Measurements from ENCODE around the gene PPARD. TPM values are rescaled to one million over a fixed set of nuclear protein-coding genes. Genes with fewer than 3 reads are reported as not detected.
A peak's percentile ranks its signal among the peaks of the same experiment; 100 is the strongest.

Gene PPARD
- 10 to 100 TPM in 3 of 4 donors, 1 to 10 TPM in 1; 6.3 to 16.7 (median 12.0) TPM for total RNA-seq

DNA sequence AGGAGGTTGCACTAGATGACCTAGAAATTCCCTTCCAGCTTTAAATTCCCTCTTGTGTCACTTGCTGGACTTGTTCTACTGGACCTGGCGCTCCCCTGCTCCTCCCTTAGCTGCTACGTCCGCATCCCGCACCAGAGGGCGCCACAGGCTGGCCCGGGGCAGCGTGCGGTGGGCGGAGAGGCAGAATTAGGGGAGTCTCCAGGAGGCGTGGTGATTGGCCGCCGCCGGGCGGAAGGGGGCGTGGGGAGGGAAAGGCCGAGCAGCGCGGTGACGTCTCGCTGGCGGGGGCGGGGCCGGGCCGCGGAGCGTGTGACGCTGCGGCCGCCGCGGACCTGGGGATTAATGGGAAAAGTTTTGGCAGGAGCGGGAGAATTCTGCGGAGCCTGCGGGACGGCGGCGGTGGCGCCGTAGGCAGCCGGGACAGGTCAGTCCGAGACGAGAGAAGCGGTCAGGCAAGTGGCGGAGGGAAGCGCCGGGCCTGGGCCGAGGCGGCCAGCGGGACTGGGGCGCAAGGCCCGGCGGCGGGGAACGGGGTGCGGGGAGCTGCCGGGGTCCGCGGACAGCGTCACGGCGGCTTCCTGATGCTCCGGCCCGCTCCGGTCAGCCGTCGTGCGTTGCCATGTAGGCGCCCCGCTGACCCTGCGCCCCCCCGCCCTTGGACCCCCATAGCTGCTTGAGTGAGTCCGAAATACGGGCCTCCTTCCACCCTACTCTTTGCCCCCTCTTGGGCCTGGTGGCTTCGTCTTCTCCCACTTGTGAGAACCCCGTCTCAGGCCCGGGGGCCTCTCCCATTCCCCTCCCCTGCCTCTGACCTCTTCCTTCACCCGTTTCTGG lies at the start of gene PPARD:
TSS of gene PPARD (plus strand) at position 301 of the 834 bp plus-strand sequence. CDS start 68,530 bp downstream, outside the sequence.
- ATAC-seq (peak; percentile 88 to 92), DNase-seq (peak; percentile 97 to 98)
- no peaks in the 10 kb centered on the region for H3K27me3 ChIP-seq
- H3K4me3 ChIP-seq: peak within 1 kb of the TSS; percentile 64 to 93 (median 70)
- H3K4me1 ChIP-seq: peaks cover 41 to 45% of the 10 kb centered on the region in 2 donors
- intact Hi-C loops (cut with DNase I; ENCODE audit: low total_unique reads) (loop anchor here (1.0 to 5.0 kb wide), 6 partner anchors 24 to 390 kb away; partner anchors contain the start of gene RPL10A), in situ Hi-C loops (cut with MboI; ENCODE audit: low sequenced_read_pairs in 4 of 4) (loop anchor here (5.0 to 10.0 kb wide), 2 partner anchors 110 to 112 kb away; partner anchors contain the start of gene FANCE (in 4 of the 4))
- peak within 1 kb of the TSS; percentile 81 to 95 (median 94) for H3K27ac ChIP-seq
- peaks cover 0 to 5% of the 10 kb centered on the region in 2 donors for H3K36me3 ChIP-seq
- no peaks in the 10 kb centered on the region for H3K9me3 ChIP-seq
- TF ChIP-seq POLR2A (IDR thresholded peaks at IDR 0.05): peak; percentile 96 to 97
- TF ChIP-seq, protein P1, sequence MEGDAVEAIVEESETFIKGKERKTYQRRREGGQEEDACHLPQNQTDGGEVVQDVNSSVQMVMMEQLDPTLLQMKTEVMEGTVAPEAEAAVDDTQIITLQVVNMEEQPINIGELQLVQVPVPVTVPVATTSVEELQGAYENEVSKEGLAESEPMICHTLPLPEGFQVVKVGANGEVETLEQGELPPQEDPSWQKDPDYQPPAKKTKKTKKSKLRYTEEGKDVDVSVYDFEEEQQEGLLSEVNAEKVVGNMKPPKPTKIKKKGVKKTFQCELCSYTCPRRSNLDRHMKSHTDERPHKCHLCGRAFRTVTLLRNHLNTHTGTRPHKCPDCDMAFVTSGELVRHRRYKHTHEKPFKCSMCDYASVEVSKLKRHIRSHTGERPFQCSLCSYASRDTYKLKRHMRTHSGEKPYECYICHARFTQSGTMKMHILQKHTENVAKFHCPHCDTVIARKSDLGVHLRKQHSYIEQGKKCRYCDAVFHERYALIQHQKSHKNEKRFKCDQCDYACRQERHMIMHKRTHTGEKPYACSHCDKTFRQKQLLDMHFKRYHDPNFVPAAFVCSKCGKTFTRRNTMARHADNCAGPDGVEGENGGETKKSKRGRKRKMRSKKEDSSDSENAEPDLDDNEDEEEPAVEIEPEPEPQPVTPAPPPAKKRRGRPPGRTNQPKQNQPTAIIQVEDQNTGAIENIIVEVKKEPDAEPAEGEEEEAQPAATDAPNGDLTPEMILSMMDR (IDR thresholded peaks at IDR 0.05 in 4 of 5, conservative IDR thresholded peaks at IDR 0.05 in 1 of 5): peak; percentile 97 to 100 (median 99)

GRCh38 chr6:35293681-35294080 lies 48.7 kb upstream of the PPARD start:
- peaks cover 12 to 17% of the 10 kb centered on the region in 2 donors for H3K4me1 ChIP-seq
- DNase-seq (no peak), ATAC-seq (no peak)
- H3K4me3 ChIP-seq: no peak overlapping the region
- TF ChIP-seq, protein P1 (IDR thresholded peaks at IDR 0.05 in 4 of 5, conservative IDR thresholded peaks at IDR 0.05 in 1 of 5): no peak
- TF ChIP-seq POLR2A (IDR thresholded peaks at IDR 0.05): no peak
- peaks cover 0 to 54% of the 10 kb centered on the region in 2 donors for H3K36me3 ChIP-seq
- no peaks in the 10 kb centered on the region for H3K9me3 ChIP-seq
- intact Hi-C loops (cut with DNase I; ENCODE audit: low total_unique reads) (loop anchor here (1.0 to 5.0 kb wide), 2 partner anchors 34 to 156 kb away; no protein-coding TSS in a partner anchor), in situ Hi-C loops (cut with MboI; ENCODE audit: low sequenced_read_pairs in 4 of 4) (no loop called here)
- H3K27ac ChIP-seq: no peak overlapping the region
- no peaks in the 10 kb centered on the region for H3K27me3 ChIP-seq

DNA sequence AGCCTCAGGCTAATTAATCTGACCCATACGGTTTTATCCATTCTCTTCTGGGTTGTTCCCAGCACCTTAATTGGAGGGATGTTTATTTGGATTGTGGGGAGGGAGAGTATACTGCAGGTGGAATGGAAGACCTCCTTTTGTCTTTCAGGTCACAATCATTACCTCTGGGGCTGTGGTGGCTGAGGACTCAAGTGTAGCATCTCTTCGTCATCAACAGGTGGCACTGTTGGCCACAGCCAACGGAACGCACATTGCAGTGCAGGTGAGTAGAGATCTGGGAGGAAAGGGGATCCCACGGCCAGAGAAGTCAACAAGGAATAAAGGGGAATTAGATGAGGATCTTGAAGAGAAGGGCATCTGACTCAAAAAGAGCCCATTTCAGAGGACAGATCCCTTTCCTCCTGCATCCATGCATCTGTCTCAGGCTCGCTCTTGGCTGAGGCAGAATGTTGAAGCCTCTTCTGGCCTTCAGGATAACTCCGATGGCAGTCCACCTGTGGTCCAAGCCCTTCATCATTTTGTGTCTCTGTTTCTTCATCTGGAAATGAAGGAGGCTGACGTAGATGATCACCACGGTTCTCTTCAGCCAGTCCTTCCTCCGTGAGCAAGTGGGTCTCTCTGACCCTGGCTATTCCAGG lies 47.9 kb upstream of the PPARD start:
- intact Hi-C loops (cut with DNase I; ENCODE audit: low total_unique reads): loop anchor here (1.0 to 5.0 kb wide), 2 partner anchors 33 to 155 kb away; no protein-coding TSS in a partner anchor

GRCh38 chr6:35295036-35295435 lies 47.3 kb upstream of the PPARD start:
- TF ChIP-seq, protein P1 (IDR thresholded peaks at IDR 0.05 in 4 of 5, conservative IDR thresholded peaks at IDR 0.05 in 1 of 5): no peak
- TF ChIP-seq POLR2A (IDR thresholded peaks at IDR 0.05): no peak
- Histone ChIP-seq H3K4me3 (no peak overlapping the region), H3K27me3 (no peaks in the 10 kb centered on the region), H3K4me1 (peaks cover 12 to 17% of the 10 kb centered on the region in 2 donors), H3K9me3 (no peaks in the 10 kb centered on the region), H3K27ac (no peak overlapping the region), H3K36me3 (peaks cover 0 to 48% of the 10 kb centered on the region in 2 donors)
- in situ Hi-C loops (cut with MboI; ENCODE audit: low sequenced_read_pairs in 4 of 4): no loop called here
- intact Hi-C loops (cut with DNase I; ENCODE audit: low total_unique reads): no loop called here
- ATAC-seq: no peak
- no peak for DNase-seq

More for the DNA sequence above, 47.9 kb upstream of the PPARD start:
- TF ChIP-seq POLR2A (IDR thresholded peaks at IDR 0.05): no peak
- TF ChIP-seq, protein P1 (IDR thresholded peaks at IDR 0.05 in 4 of 5, conservative IDR thresholded peaks at IDR 0.05 in 1 of 5): peak; percentile 40 to 79 (median 65)
- peaks cover 0 to 50% of the 10 kb centered on the region in 2 donors for H3K36me3 ChIP-seq
- H3K4me3 ChIP-seq: no peak overlapping the region
- DNase-seq: peak in 1 of 2 donors; percentile 48
- H3K27ac ChIP-seq: no peak overlapping the region
- peaks cover 12 to 17% of the 10 kb centered on the region in 2 donors for H3K4me1 ChIP-seq
- ATAC-seq: peak; percentile 53 to 77
- H3K9me3 ChIP-seq: no peaks in the 10 kb centered on the region
- in situ Hi-C loops (cut with MboI; ENCODE audit: low sequenced_read_pairs in 4 of 4): no loop called here
- H3K27me3 ChIP-seq: no peaks in the 10 kb centered on the region

Measured in gastrocnemius medialis (tissue), 4 donors.